OCI-LY1 (cell line): ENCODE data around the gene MAP3K9.

ENCODE experiments used
- CTCF ChIP-seq: fragments of 200-600 bp; sonication (generic), shearing (Covaris generic); IDR thresholded peaks from 2 replicates; pipeline ENCODE4 v1.5.1; 2017; ENCODE audit warnings: mild to moderate bottlenecking, antibody characterized with exemption, low read length, moderate library complexity, mixed read lengths
- EZH2 ChIP-seq: fragments of 200-600 bp; sonication (generic), shearing (Covaris generic); IDR thresholded peaks from 2 replicates; pipeline ENCODE4 v1.8.0; 2017; ENCODE audit warnings: borderline replicate concordance, mixed run types, mild to moderate bottlenecking, antibody characterized with exemption, low read length, moderate library complexity, mixed read lengths

- TF ChIP-seq CTCF (no peak), EZH2 (no peak)
These were observed 86.0 kb downstream of the MAP3K9 start for GRCh38 chr14:70723276-70723675.
